ENCODE results near the gene BLZF1.

GRCh38 chr1:169329383-169329782 lies 38.6 kb upstream of the BLZF1 start:
- TF ChIP-seq CTCF (IDR thresholded peaks at IDR 0.05; ENCODE audit: control extremely low read depth in 1 of 3, insufficient read depth in 1 of 3, low read depth in 1 of 3, low read length in 3 of 3) (no peak), SIN3A (conservative IDR thresholded peaks at IDR 0.05 in 1 of 2, IDR thresholded peaks at IDR 0.05 in 1 of 2; ENCODE audit: low read depth in 1 of 2, low read length in 2 of 2) (no peak), GABPA (IDR thresholded peaks at IDR 0.05; ENCODE audit: borderline replicate concordance, insufficient read depth, low read length) (no peak), TEAD4 (IDR thresholded peaks at IDR 0.05; ENCODE audit: low read depth, low read length) (no peak), EZH2 (IDR thresholded peaks at IDR 0.05; ENCODE audit: low read depth, low read length, severe bottlenecking) (no peak), POLR2A (IDR thresholded peaks at IDR 0.05; ENCODE audit: control extremely low read depth in 1 of 2, low read depth in 2 of 2, low read length in 2 of 2) (no peak), E2F6 (IDR thresholded peaks at IDR 0.05) (no peak), YY1 (IDR thresholded peaks at IDR 0.05; ENCODE audit: low read depth, low read length) (no peak), KDM1A (IDR thresholded peaks at IDR 0.05; ENCODE audit: borderline replicate concordance, low read length) (no peak), POLR2AphosphoS5 (IDR thresholded peaks at IDR 0.05; ENCODE audit: low read depth, low read length) (no peak), BRCA1 (IDR thresholded peaks at IDR 0.05; ENCODE audit: low read depth, low read length) (no peak), PHF8 (conservative IDR thresholded peaks at IDR 0.05; ENCODE audit: low read depth, low read length) (no peak)
- TF ChIP-seq, protein P1, sequence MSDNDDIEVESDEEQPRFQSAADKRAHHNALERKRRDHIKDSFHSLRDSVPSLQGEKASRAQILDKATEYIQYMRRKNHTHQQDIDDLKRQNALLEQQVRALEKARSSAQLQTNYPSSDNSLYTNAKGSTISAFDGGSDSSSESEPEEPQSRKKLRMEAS (IDR thresholded peaks at IDR 0.05), result no peak
